Trophoblast cell (in vitro differentiated cells and primary cell): ENCODE measurements around the gene S100A13.

Experiments used
- DNase-seq, 2 donors: peaks; one replicate each; pipeline ENCODE4 v3.0.0-alpha.2; 2016
- H2AFZ ChIP-seq: 2 replicates; pipeline ENCODE4 v1.6.1; 2013; ENCODE audit warnings: low read length, moderate library complexity, mild to moderate bottlenecking; ENCODE audit not compliant: insufficient read depth, poor library complexity
- H2AK5ac ChIP-seq: 2 replicates; pipeline ENCODE4 v1.6.1; 2013; ENCODE audit warnings: mild to moderate bottlenecking, low read length
- H2BK120ac ChIP-seq: 2 replicates; pipeline ENCODE4 v1.6.1; 2013; ENCODE audit warnings: low read length, mild to moderate bottlenecking, moderate library complexity; ENCODE audit not compliant: insufficient read depth, poor library complexity
- H2BK12ac ChIP-seq: 2 replicates; pipeline ENCODE4 v1.6.1; 2013; ENCODE audit warnings: mild to moderate bottlenecking, low read length, moderate library complexity
- H2BK5ac ChIP-seq: 2 replicates; pipeline ENCODE4 v1.6.1; 2013; ENCODE audit warnings: low read length, low read depth, moderate library complexity, mild to moderate bottlenecking; ENCODE audit not compliant: poor library complexity
- H3K14ac ChIP-seq: 2 replicates; pipeline ENCODE4 v1.6.1; 2013; ENCODE audit warnings: mild to moderate bottlenecking, low read length
- H3K18ac ChIP-seq: 2 replicates; pipeline ENCODE4 v1.6.1; 2013; ENCODE audit warnings: mild to moderate bottlenecking, low read length
- H3K23ac ChIP-seq: 2 replicates; pipeline ENCODE4 v1.6.1; 2013; ENCODE audit warnings: low read length
- H3K27ac ChIP-seq: 2 replicates; pipeline ENCODE4 v1.5.1; 2013; ENCODE audit warnings: low read depth, mild to moderate bottlenecking, inconsistent platforms, low read length, moderate library complexity
- H3K27me3 ChIP-seq: 2 replicates; pipeline ENCODE4 v1.6.1; 2013; ENCODE audit warnings: inconsistent platforms, mild to moderate bottlenecking, low read length, moderate library complexity; ENCODE audit not compliant: insufficient read depth
- H3K36me3 ChIP-seq, 2 experiments: 1 replicate in 1 of 2; 2 replicates in 1 of 2; pipeline ENCODE4 v1.6.1; 2013; ENCODE audit warnings: low read length in 2 of 2, mild to moderate bottlenecking in 2 of 2, moderate library complexity in 1 of 2; ENCODE audit not compliant: insufficient read depth in 2 of 2, control insufficient read depth in 1 of 2
- H3K4ac ChIP-seq: 2 replicates; pipeline ENCODE4 v1.6.1; 2013; ENCODE audit warnings: low read depth, mild to moderate bottlenecking, low read length, moderate library complexity
- H3K4me1 ChIP-seq, 2 experiments: 1 replicate in 1 of 2; 2 replicates in 1 of 2; pipeline ENCODE4 v1.6.1; 2013; ENCODE audit warnings: low read length in 2 of 2, mild to moderate bottlenecking in 2 of 2, moderate library complexity in 1 of 2; ENCODE audit not compliant: insufficient read depth in 2 of 2, control insufficient read depth in 1 of 2
- H3K4me2 ChIP-seq: 2 replicates; pipeline ENCODE4 v1.6.1; 2013; ENCODE audit warnings: inconsistent platforms, mild to moderate bottlenecking, low read length, moderate library complexity
- H3K4me3 ChIP-seq: 2 replicates; pipeline ENCODE4 v1.5.1; 2013; ENCODE audit warnings: mild to moderate bottlenecking, low read depth, low read length, inconsistent platforms
- H3K79me1 ChIP-seq: one replicate; pipeline ENCODE4 v1.6.1; 2013; ENCODE audit warnings: low read length
- H3K79me2 ChIP-seq: 2 replicates; pipeline ENCODE4 v1.6.1; 2013; ENCODE audit warnings: low read length, mild to moderate bottlenecking; ENCODE audit not compliant: control insufficient read depth, insufficient read depth, poor library complexity
- H3K9ac ChIP-seq: 2 replicates; pipeline ENCODE4 v1.6.1; 2013; ENCODE audit warnings: mild to moderate bottlenecking, low read length
- H3K9me3 ChIP-seq: 2 replicates; pipeline ENCODE4 v1.6.1; 2013; ENCODE audit warnings: low read depth, mild to moderate bottlenecking, control low read depth, inconsistent platforms, low read length; ENCODE audit not compliant: insufficient read depth
- H4K12ac ChIP-seq: 2 replicates; pipeline ENCODE4 v1.6.1; 2013; ENCODE audit warnings: low read depth, mild to moderate bottlenecking, low read length, moderate library complexity
- H4K8ac ChIP-seq: 2 replicates; pipeline ENCODE4 v1.6.1; 2013; ENCODE audit warnings: low read depth, mild to moderate bottlenecking, low read length, moderate library complexity
- H4K91ac ChIP-seq: one replicate; pipeline ENCODE4 v1.6.1; 2013; ENCODE audit warnings: low read depth, mild to moderate bottlenecking, low read length, moderate library complexity
- WGBS: extraction: QIAGEN DNeasy Blood & Tissue Kit; methylation state at CpG from one replicate; pipeline ENCODE4 v1.1.7; 2013; ENCODE audit warnings: missing lambda C conversion rate; ENCODE audit not compliant: insufficient read length, insufficient coverage; ENCODE audit errors: extremely low coverage; 5-methylcytosine and 5-hydroxymethylcytosine counted together

S100A13 gene

GRCh38 chr1:153608742-153609584 lies 18.3 kb downstream of the S100A13 start:
- Histone ChIP-seq H2BK12ac (peak overlapping the region; percentile 93), H4K12ac (no peak overlapping the region), H3K23ac (no peak overlapping the region), H3K9me3 (no peaks in the 10 kb centered on the region), H2AK5ac (peak overlapping the region; percentile 94), H3K18ac (peak overlapping the region; percentile 48), H3K27me3 (no peaks in the 10 kb centered on the region), H3K27ac (peak overlapping the region; percentile 65), H3K79me2 (peaks cover 3% of the 10 kb centered on the region), H4K8ac (peak overlapping the region; percentile 23), H2AFZ (no peak overlapping the region), H3K79me1 (peaks cover 34% of the 10 kb centered on the region), H3K9ac (no peak overlapping the region), H3K14ac (peak overlapping the region; percentile 81), H3K4me3 (no peak overlapping the region), H2BK5ac (peak overlapping the region; percentile 56), H3K4me2 (peak overlapping the region; percentile 49), H4K91ac (peak overlapping the region; percentile 86), H3K4ac (no peak overlapping the region), H3K4me1 (peaks cover 49 to 52% of the 10 kb centered on the region in 2 experiments), H3K36me3 (no peaks in the 10 kb centered on the region), H2BK120ac (peak overlapping the region; percentile 92)
- DNase-seq: peak; percentile 89 to 93
- WGBS: no CpG with 5 or more reads among the region's 19 CpGs

GRCh38 chr1:153608089-153608682 lies 19.1 kb downstream of the S100A13 start:
- WGBS: no CpG with 5 or more reads among the region's 7 CpGs
- H2AK5ac ChIP-seq: peak overlapping the region; percentile 94
- H2BK5ac ChIP-seq: peak overlapping the region; percentile 56

GRCh38 chr1:153607381-153607780 lies 19.9 kb downstream of the S100A13 start:
- DNase-seq: no peak
- no CpG with 5 or more reads among the region's 8 CpGs for WGBS

More at GRCh38 chr1:153608089-153608682, 19.1 kb downstream of the S100A13 start:
- Histone ChIP-seq H3K18ac (peak overlapping the region; percentile 48), H3K27me3 (no peaks in the 10 kb centered on the region), H3K14ac (peak overlapping the region; percentile 81), H3K23ac (no peak overlapping the region), H2BK12ac (peak overlapping the region; percentile 93), H2BK120ac (peak overlapping the region; percentile 92), H3K79me1 (peaks cover 34% of the 10 kb centered on the region), H3K9ac (no peak overlapping the region), H4K12ac (no peak overlapping the region), H3K4me2 (peak overlapping the region; percentile 49), H3K4me3 (no peak overlapping the region), H3K27ac (peak overlapping the region; percentile 65), H3K4me1 (peaks cover 47 to 49% of the 10 kb centered on the region in 2 experiments), H3K79me2 (peaks cover 3% of the 10 kb centered on the region), H4K91ac (peak overlapping the region; percentile 86), H2AFZ (peak overlapping the region; percentile 27), H3K9me3 (no peaks in the 10 kb centered on the region), H4K8ac (peak overlapping the region; percentile 18), H3K4ac (peak overlapping the region; percentile 73), H3K36me3 (no peaks in the 10 kb centered on the region)
- DNase-seq: peak; percentile 27 to 55

GRCh38 chr1:153606194-153606593 lies 21.1 kb downstream of the S100A13 start:
- H3K79me2 ChIP-seq: peaks cover 3% of the 10 kb centered on the region
- no peak overlapping the region for H2AK5ac ChIP-seq
- no peak overlapping the region for H3K4me2 ChIP-seq
- H3K18ac ChIP-seq: no peak overlapping the region
- WGBS: no CpG with 5 or more reads among the region's 11 CpGs
- no peak overlapping the region for H4K8ac ChIP-seq
- H3K23ac ChIP-seq: no peak overlapping the region
- no peak overlapping the region for H2BK12ac ChIP-seq
- no peak overlapping the region for H3K4ac ChIP-seq
- H3K4me1 ChIP-seq: peaks cover 40 to 41% of the 10 kb centered on the region in 2 experiments
- no peak overlapping the region for H3K27ac ChIP-seq
- no peaks in the 10 kb centered on the region for H3K36me3 ChIP-seq
- DNase-seq: no peak
- H2AFZ ChIP-seq: no peak overlapping the region
- H3K79me1 ChIP-seq: peaks cover 27% of the 10 kb centered on the region
- H2BK5ac ChIP-seq: no peak overlapping the region
- no peak overlapping the region for H2BK120ac ChIP-seq
- no peaks in the 10 kb centered on the region for H3K9me3 ChIP-seq
- no peaks in the 10 kb centered on the region for H3K27me3 ChIP-seq
- H3K9ac ChIP-seq: no peak overlapping the region
- no peak overlapping the region for H4K91ac ChIP-seq
- H4K12ac ChIP-seq: no peak overlapping the region
- no peak overlapping the region for H3K4me3 ChIP-seq
- no peak overlapping the region for H3K14ac ChIP-seq

More at GRCh38 chr1:153607381-153607780, 19.9 kb downstream of the S100A13 start:
- peak overlapping the region; percentile 10 for H2BK120ac ChIP-seq
- no peak overlapping the region for H2AFZ ChIP-seq
- peaks cover 3% of the 10 kb centered on the region for H3K79me2 ChIP-seq
- H3K36me3 ChIP-seq: no peaks in the 10 kb centered on the region
- H2BK5ac ChIP-seq: peak overlapping the region; percentile 56
- H3K4me1 ChIP-seq: peaks cover 42 to 47% of the 10 kb centered on the region in 2 experiments
- H3K4ac ChIP-seq: no peak overlapping the region
- no peak overlapping the region for H3K14ac ChIP-seq
- no peak overlapping the region for H3K23ac ChIP-seq
- H3K79me1 ChIP-seq: peaks cover 30% of the 10 kb centered on the region
- H3K27me3 ChIP-seq: no peaks in the 10 kb centered on the region
- no peak overlapping the region for H4K12ac ChIP-seq
- H3K27ac ChIP-seq: peak overlapping the region; percentile 65
- H2AK5ac ChIP-seq: peak overlapping the region; percentile 11
- H3K18ac ChIP-seq: peak overlapping the region; percentile 2
- no peak overlapping the region for H4K8ac ChIP-seq
- H2BK12ac ChIP-seq: peak overlapping the region; percentile 93
- no peak overlapping the region for H3K4me2 ChIP-seq
- H3K4me3 ChIP-seq: no peak overlapping the region
- no peak overlapping the region for H3K9ac ChIP-seq
- no peaks in the 10 kb centered on the region for H3K9me3 ChIP-seq
- H4K91ac ChIP-seq: peak overlapping the region; percentile 86
